Stromal cell of bone marrow (primary cell): Measurements from ENCODE around the gene SESTD1.
A peak's percentile ranks its signal among the peaks of the same experiment; 100 is the strongest.
"Not testable (repeated sequence)": the region's sequence is repeated elsewhere in the genome, so short reads cannot be mapped to it uniquely, and the experiment has no call there.

Experiments used
- DNase-seq: peaks from one replicate; pipeline ENCODE4 v3.0.0-alpha.2; 2012; ENCODE audit warnings: low read depth

Gene SESTD1

GRCh38 chr2:179237209-179237946 is 27.3 kb downstream of the SESTD1 start:
- no peak for DNase-seq

GRCh38 chr2:179235463-179236108 is 29.0 kb downstream of the SESTD1 start:
- DNase-seq = peak; percentile 48

GRCh38 chr2:179234658-179235240 is 29.9 kb downstream of the SESTD1 start:
- no peak for DNase-seq

- DNase-seq = no peak
Measured at GRCh38 chr2:179233626-179234430, 30.8 kb downstream of the SESTD1 start.

- DNase-seq = no peak
Measured at GRCh38 chr2:179233083-179233490, 31.5 kb downstream of the SESTD1 start.

GRCh38 chr2:179226961-179227259 is 37.7 kb downstream of the SESTD1 start:
- DNase-seq = no peak

GRCh38 chr2:179226203-179226960 is 38.2 kb downstream of the SESTD1 start:
- no peak for DNase-seq

- DNase-seq = no peak
Measured at GRCh38 chr2:179224361-179224760, 40.3 kb downstream of the SESTD1 start.

- DNase-seq = no peak
Measured at GRCh38 chr2:179222076-179222475, 42.6 kb downstream of the SESTD1 start.

- DNase-seq = peak; percentile 70
Measured at GRCh38 chr2:179218848-179219594, 45.6 kb downstream of the SESTD1 start.

- not testable (repeated sequence) for DNase-seq
Measured at GRCh38 chr2:179214671-179215070, 50.0 kb downstream of the SESTD1 start.

GRCh38 chr2:179211355-179211754 is 53.3 kb downstream of the SESTD1 start:
- no peak for DNase-seq

- not testable (repeated sequence) for DNase-seq
Measured at GRCh38 chr2:179208277-179208676, 56.4 kb downstream of the SESTD1 start.

- DNase-seq = no peak
Measured at GRCh38 chr2:179207047-179207446, 57.6 kb downstream of the SESTD1 start.

- peak; percentile 2 for DNase-seq
Measured at GRCh38 chr2:179201869-179202268, 62.8 kb downstream of the SESTD1 start.

- not testable (repeated sequence) for DNase-seq
Measured at GRCh38 chr2:179195926-179196590, 68.6 kb downstream of the SESTD1 start.

GRCh38 chr2:179195141-179195540 is 69.5 kb downstream of the SESTD1 start:
- no peak for DNase-seq

- DNase-seq = peak; percentile 1
Measured at GRCh38 chr2:179193759-179194394, 70.8 kb downstream of the SESTD1 start.

- no peak for DNase-seq
Measured at GRCh38 chr2:179191110-179191509, 73.5 kb downstream of the SESTD1 start.

- no peak for DNase-seq
Measured at GRCh38 chr2:179186126-179186525, 78.5 kb downstream of the SESTD1 start.
